CD14-positive monocyte (primary cell): ENCODE results near the gene GPR139. TPM values are rescaled to one million over a fixed set of nuclear protein-coding genes. Genes with fewer than 3 reads are reported as not detected.

ENCODE experiments used
- DNase-seq, 3 donors: peaks; one replicate each; pipeline ENCODE4 v3.0.0-alpha.2; 2011 to 2022
- H2AFZ ChIP-seq: 2 replicates; pipeline ENCODE4 v1.6.0; 2012; ENCODE audit warnings: mild to moderate bottlenecking, low read depth, low read length, inconsistent platforms; ENCODE audit not compliant: insufficient read depth, poor library complexity, severe bottlenecking
- H3K27ac ChIP-seq, 2 donors: 1 replicate in 1 of 2; 2 replicates in 1 of 2; pipeline ENCODE4 v1.5.1; 2012 to 2013; ENCODE audit warnings: low read length in 2 of 2, control low read depth in 1 of 2, inconsistent platforms in 1 of 2, low read depth in 1 of 2, mild to moderate bottlenecking in 1 of 2
- H3K27me3 ChIP-seq, 2 donors: one replicate each; pipeline versions ENCODE4 v1.6.0 to v1.6.1; 2011 to 2013; ENCODE audit warnings: low read length in 2 of 2; ENCODE audit not compliant: control insufficient read depth in 2 of 2, insufficient read depth in 2 of 2
- H3K36me3 ChIP-seq, 2 donors: replicated peaks in 1 of 2; 1 replicate in 1 of 2; 2 replicates in 1 of 2; pipeline versions ENCODE4 v1.5.1 to v1.6.1; 2012 to 2013; ENCODE audit warnings: low read length in 2 of 2, control low read depth in 1 of 2, inconsistent platforms in 1 of 2, mild to moderate bottlenecking in 1 of 2; ENCODE audit not compliant: insufficient read depth in 2 of 2, control insufficient read depth in 1 of 2
- H3K4me1 ChIP-seq, 2 donors: 1 replicate in 1 of 2; 2 replicates in 1 of 2; pipeline versions ENCODE4 v1.5.1 to v1.6.1; 2012 to 2013; ENCODE audit warnings: low read length in 2 of 2, control low read depth in 1 of 2, inconsistent platforms in 1 of 2, mild to moderate bottlenecking in 1 of 2, moderate library complexity in 1 of 2; ENCODE audit not compliant: insufficient read depth in 2 of 2, control insufficient read depth in 1 of 2
- H3K4me2 ChIP-seq: replicated peaks from 2 replicates; pipeline ENCODE3; 2012; ENCODE audit warnings: low read length, moderate library complexity, mild to moderate bottlenecking; ENCODE audit not compliant: poor library complexity, severe bottlenecking; ENCODE audit errors: extremely low read depth
- H3K4me3 ChIP-seq, 3 experiments: fragments of 200-600 bp in 1 of 3; sonication (generic) in 1 of 3; replicated peaks in 1 of 3; 1 replicate in 2 of 3; 2 replicates in 1 of 3; pipeline ENCODE4 v1.5.1; 2011 to 2013; ENCODE audit warnings: low read length in 3 of 3, mild to moderate bottlenecking in 3 of 3, control low read depth in 2 of 3, low read depth in 2 of 3, inconsistent platforms in 1 of 3, moderate library complexity in 1 of 3
- H3K79me2 ChIP-seq: 2 replicates; pipeline ENCODE4 v1.6.0; 2012; ENCODE audit warnings: mild to moderate bottlenecking, control low read depth, inconsistent platforms, low read length, moderate library complexity; ENCODE audit not compliant: insufficient read depth
- H3K9ac ChIP-seq: 2 replicates; pipeline ENCODE4 v1.6.0; 2017; ENCODE audit warnings: low read length, mild to moderate bottlenecking; ENCODE audit not compliant: insufficient read depth, poor library complexity, severe bottlenecking
- H3K9me3 ChIP-seq, 2 donors: replicated peaks in 1 of 2; 1 replicate in 1 of 2; 2 replicates in 1 of 2; pipeline versions ENCODE4 v1.5.1 to v1.6.1; 2012 to 2013; ENCODE audit warnings: low read length in 2 of 2, control low read depth in 1 of 2; ENCODE audit not compliant: control insufficient read depth in 1 of 2, insufficient read depth in 1 of 2
- H4K20me1 ChIP-seq: 2 replicates; pipeline ENCODE4 v1.6.0; 2012; ENCODE audit warnings: mild to moderate bottlenecking, low read length, control low read depth, moderate library complexity; ENCODE audit not compliant: insufficient read depth
- H3K27ac Mint-ChIP-seq, 7 donors: one replicate each; pipeline ENCODE4 v1.8.0; 2020; ENCODE audit warnings: mild to moderate bottlenecking in 7 of 7, mixed read lengths in 7 of 7, moderate library complexity in 6 of 7, inconsistent platforms in 2 of 7
- H3K27me3 Mint-ChIP-seq, 3 donors: one replicate each; pipeline ENCODE4 v1.8.0; 2021 to 2022; ENCODE audit warnings: low read depth in 3 of 3, mild to moderate bottlenecking in 3 of 3, mixed read lengths in 3 of 3, moderate library complexity in 3 of 3, inconsistent platforms in 1 of 3
- H3K36me3 Mint-ChIP-seq, 2 donors: one replicate each; pipeline ENCODE4 v1.8.0; 2020; ENCODE audit warnings: mixed read lengths in 2 of 2, inconsistent platforms in 1 of 2, mild to moderate bottlenecking in 1 of 2
- H3K4me1 Mint-ChIP-seq: one replicate; pipeline ENCODE4 v1.8.0; 2020; ENCODE audit warnings: mild to moderate bottlenecking, mixed read lengths
- H3K4me3 Mint-ChIP-seq, 2 donors: one replicate each; pipeline ENCODE4 v1.8.0; 2020; ENCODE audit warnings: mild to moderate bottlenecking in 2 of 2, mixed read lengths in 2 of 2, moderate library complexity in 1 of 2
- H3K9me3 Mint-ChIP-seq, 7 donors: one replicate each; pipeline ENCODE4 v1.8.0; 2020 to 2022; ENCODE audit warnings: mixed read lengths in 7 of 7, mild to moderate bottlenecking in 6 of 7, moderate library complexity in 6 of 7, inconsistent platforms in 2 of 7
- CTCF ChIP-seq: fragments of 200-600 bp; IDR thresholded peaks from one replicate; pipeline ENCODE4 v1.8.0; 2022; ENCODE audit warnings: antibody characterized with exemption, mild to moderate bottlenecking
- WGBS: methylation state at CpG from one replicate; pipeline ENCODE4 v1.1.5; 2013; ENCODE audit warnings: missing lambda C conversion rate; ENCODE audit not compliant: insufficient coverage; 5-methylcytosine and 5-hydroxymethylcytosine counted together
- intact Hi-C, 2 donors: fragments of 100-400 bp; cut with micrococcal nuclease; formaldehyde crosslinking; loops; one replicate each; pipeline versions ENCODE4 v1.15.0 to v1.15.1; 2023
- polyA plus RNA-seq, 3 donors: library from polyadenylated mRNA; depleted of rRNA in 1 of 3; unstranded in 2 of 3; stranded (reverse) in 1 of 3; fragments of 300-500 nt in 2 of 3; fragments of >200 nt in 1 of 3; fragmentation: Illumina TruSeq in 2 of 3; gene quantifications; 1 replicate in 2 of 3; 2 replicates in 1 of 3; pipeline ENCODE4 v1.2.3, GENCODE V29; 2012 to 2021

The GPR139 gene
- polyA plus RNA-seq, 3 donors = not detected

- Mint-ChIP-seq H3K4me1 (no peaks in the 10 kb centered on the region), H3K4me3 (no peak overlapping the region), H3K36me3 (no peaks in the 10 kb centered on the region), H3K9me3 (peaks cover 0 to 3% (median 0%) of the 10 kb centered on the region in 7 donors), H3K27me3 (peaks cover 0 to 4% (median 1%) of the 10 kb centered on the region in 3 donors), H3K27ac (no peak overlapping the region)
- WGBS = no CpG with 5 or more reads among the region's 2 CpGs
- Histone ChIP-seq H3K27me3 (no peaks in the 10 kb centered on the region), H3K79me2 (no peaks in the 10 kb centered on the region), H3K4me2 (no peak overlapping the region), H3K9me3 (no peaks in the 10 kb centered on the region), H3K9ac (no peak overlapping the region), H3K4me3 (no peak overlapping the region), H3K4me1 (no peaks in the 10 kb centered on the region), H3K27ac (no peak overlapping the region), H2AFZ (no peak overlapping the region), H3K36me3 (no peaks in the 10 kb centered on the region), H4K20me1 (no peaks in the 10 kb centered on the region)
- intact Hi-C loops = no loop called here
- TF ChIP-seq CTCF = no peak
- DNase-seq = no peak
Measured at GRCh38 chr16:20020976-20021375, 52.7 kb downstream of the GPR139 start.

GRCh38 chr16:20020083-20020482, 53.6 kb downstream of the GPR139 start:
- intact Hi-C loops = no loop called here
- no peaks in the 10 kb centered on the region for H3K4me1 ChIP-seq
- H3K9me3 ChIP-seq = no peaks in the 10 kb centered on the region
- no peak overlapping the region for H3K27ac ChIP-seq
- no peak overlapping the region for H3K9ac ChIP-seq
- Mint-ChIP-seq H3K27ac (no peak overlapping the region), H3K9me3 (peaks cover 0 to 3% (median 0%) of the 10 kb centered on the region in 7 donors), H3K4me3 (no peak overlapping the region), H3K27me3 (peaks cover 0 to 2% (median under 1%) of the 10 kb centered on the region in 3 donors), H3K36me3 (no peaks in the 10 kb centered on the region), H3K4me1 (no peaks in the 10 kb centered on the region)
- H3K4me2 ChIP-seq = no peak overlapping the region
- H3K27me3 ChIP-seq = no peaks in the 10 kb centered on the region
- no peak overlapping the region for H2AFZ ChIP-seq
- no peak for DNase-seq
- no peak for TF ChIP-seq CTCF
- no peaks in the 10 kb centered on the region for H4K20me1 ChIP-seq
- WGBS = no CpG with 5 or more reads among the region's 1 CpG
- no peaks in the 10 kb centered on the region for H3K36me3 ChIP-seq
- no peak overlapping the region for H3K4me3 ChIP-seq
- H3K79me2 ChIP-seq = no peaks in the 10 kb centered on the region
